ENCODE measurements around the gene ETFB.
A peak's percentile ranks its signal among the peaks of the same experiment; 100 is the strongest.

Gene ETFB

GRCh38 chr19:51339687-51340656, 26.2 kb downstream of the ETFB start:
- TF ChIP-seq CTCF (IDR thresholded peaks at IDR 0.05; ENCODE audit: low read depth, low read length): no peak; the same call in 1 of the 2 replicates
- peak; percentile 92 for DNase-seq (ENCODE audit: extremely low read depth, low read depth)

DNA sequence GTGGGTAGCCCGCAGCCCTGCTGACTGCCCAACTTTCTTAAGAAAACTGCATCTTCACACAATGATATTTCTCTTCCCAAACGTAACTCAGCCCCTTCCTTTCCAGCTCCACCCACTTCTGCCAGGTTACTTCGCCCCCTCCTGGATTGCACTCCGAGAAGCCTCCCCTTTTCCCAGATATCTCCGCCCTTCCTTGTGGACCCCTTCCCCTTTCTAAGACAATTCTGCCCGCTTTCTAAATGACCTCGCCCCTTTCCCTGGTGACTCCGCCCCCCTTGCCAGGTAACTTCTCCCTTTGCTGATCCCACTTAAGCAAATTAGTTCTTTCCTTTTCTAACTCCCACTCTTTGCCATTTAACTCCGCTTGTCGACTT, 26.9 kb downstream of the ETFB start:
- TF ChIP-seq CTCF (IDR thresholded peaks at IDR 0.05; ENCODE audit: low read depth, low read length): peak; percentile 1
- no peak for DNase-seq (ENCODE audit: extremely low read depth, low read depth)

DNA sequence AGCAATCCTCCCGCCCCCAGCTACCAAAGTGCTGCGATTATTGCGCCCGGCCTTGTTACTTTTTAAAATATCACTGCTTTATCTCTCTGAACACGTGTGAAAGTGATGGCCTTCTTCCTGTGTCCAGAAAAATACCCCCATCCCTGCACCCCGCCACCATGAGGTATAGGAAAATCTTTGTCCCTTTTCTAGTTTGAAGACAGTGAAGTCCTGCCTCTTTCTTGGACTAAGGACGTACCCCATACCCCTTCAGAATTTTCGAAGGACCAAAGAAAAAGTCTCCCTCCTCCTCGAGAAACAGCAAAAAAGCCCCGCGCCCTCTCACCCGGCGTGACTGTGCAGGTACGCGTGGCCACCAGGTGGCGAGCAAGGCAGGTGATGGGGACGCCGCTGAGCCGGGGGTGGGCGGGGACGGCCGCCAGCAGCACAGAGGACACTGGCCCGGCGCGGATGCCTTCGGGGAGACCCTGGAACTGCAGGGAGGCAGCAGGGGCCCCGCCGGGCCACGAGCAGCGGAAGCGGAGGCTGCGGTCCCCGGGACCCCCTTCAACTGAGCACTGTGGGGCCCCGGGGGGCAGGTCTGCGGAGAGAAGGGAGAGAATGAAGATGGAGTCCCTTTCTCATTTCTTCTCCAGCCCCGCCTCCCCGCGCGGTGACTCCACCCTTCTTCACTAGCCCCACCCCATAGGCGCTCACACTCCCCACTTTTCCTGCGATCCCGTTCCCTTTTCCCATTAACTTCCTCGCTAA, 27.4 kb downstream of the ETFB start:
- DNase-seq (ENCODE audit: extremely low read depth, low read depth): peak; percentile 15

DNA sequence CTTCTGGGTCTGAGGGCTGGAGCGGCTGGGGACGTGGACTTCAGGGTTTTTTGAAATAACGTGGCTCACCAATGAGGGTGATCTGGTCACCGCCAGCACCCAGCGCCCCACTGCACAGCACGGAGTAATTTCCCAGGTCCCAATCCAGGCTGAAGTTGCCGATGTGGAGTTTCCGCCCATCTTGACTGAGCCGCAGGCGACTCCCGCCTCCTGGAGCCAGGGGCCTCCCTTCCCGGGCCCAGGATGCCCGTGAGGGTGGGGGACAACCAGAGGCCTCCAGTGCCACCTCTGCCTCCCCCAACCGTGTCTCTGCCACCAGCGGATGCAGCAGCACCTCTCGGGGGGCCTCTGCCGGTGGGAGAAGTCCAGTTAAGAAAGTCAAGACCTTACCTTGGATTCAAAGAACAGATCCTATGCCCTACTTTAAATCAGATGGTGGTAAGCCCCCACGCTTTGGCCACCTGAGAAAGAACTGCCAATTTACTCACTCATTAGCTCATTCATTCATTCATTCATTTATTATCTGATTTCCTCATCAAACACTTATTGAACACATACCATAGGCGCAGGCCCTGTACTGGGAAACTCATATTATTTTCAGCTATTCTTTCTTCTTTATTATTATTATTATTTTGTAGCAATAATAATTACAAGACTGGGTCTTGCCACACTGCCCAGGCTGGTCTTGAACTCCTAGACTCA, 28.2 kb downstream of the ETFB start:
- TF ChIP-seq CTCF (IDR thresholded peaks at IDR 0.05; ENCODE audit: low read depth, low read length): no peak
- DNase-seq (ENCODE audit: extremely low read depth, low read depth): no peak

More for the DNA sequence above, 27.4 kb downstream of the ETFB start:
- peak; percentile 79 for TF ChIP-seq CTCF (IDR thresholded peaks at IDR 0.05; ENCODE audit: low read depth, low read length)

DNA sequence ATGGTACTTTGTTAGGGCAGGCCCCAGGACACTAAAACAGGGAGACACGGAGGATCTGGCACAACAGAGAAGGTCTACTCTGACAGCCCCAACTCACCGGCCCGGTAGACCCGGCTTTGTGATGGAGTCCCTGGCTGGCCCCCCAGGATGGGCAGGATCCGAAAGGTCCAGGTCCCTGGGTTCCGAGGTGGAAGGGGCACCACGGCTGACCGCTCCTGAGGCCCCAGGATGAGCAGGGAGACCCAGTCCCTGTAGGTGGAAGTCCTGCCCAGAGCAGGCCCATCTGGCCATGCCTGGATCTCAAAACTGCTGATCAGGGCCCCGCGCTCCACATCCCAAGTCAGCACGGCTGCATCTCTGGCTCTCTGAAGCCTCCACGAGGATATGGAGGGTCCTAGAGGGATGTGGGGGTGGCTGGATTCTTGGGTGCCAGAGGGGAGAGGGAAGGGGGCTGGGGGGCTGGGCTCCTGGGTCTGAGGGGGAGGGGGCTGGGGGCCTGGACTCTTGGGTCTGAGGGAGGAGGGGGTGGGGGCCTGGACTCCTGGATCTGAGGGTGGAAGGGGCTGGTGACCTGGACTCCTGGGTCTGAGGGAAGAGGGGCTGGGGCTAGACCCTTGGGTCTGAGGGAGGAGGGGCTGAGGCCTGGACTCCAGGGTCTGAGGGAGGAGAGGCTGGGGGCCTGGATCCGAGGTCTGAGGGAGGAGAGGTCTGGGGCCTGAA, 28.9 kb downstream of the ETFB start:
- no peak for DNase-seq (ENCODE audit: extremely low read depth, low read depth)

More for the DNA sequence above, 28.9 kb downstream of the ETFB start:
- TF ChIP-seq CTCF (IDR thresholded peaks at IDR 0.05; ENCODE audit: low read depth, low read length): no peak
